ENCODE data around the gene BCL2. TPM values are rescaled to one million over a fixed set of nuclear protein-coding genes. Genes with fewer than 3 reads are reported as not detected.

The BCL2 gene
- total and polyA plus RNA-seq, 3 donors from 2014 or later = 6.3 to 20.8 (median 16.0) TPM

GRCh38 chr18:63120620-63121019, 198.9 kb downstream of the BCL2 start:
- Histone ChIP-seq H3K27me3 (no peaks in the 10 kb centered on the region), H3K4me3 (no peak overlapping the region), H3K9me3 (no peaks in the 10 kb centered on the region), H3K27ac (no peak overlapping the region), H3K36me3 (ENCODE audit: low read depth, missing control alignments) (no peaks in the 10 kb centered on the region), H3K4me1 (no peaks in the 10 kb centered on the region)
- intact Hi-C loops (cut with DNase I; ENCODE audit: low total_unique reads) = no loop called here
- WGBS, 2 donors = 63% methylated on average over 4 of the region's 4 CpGs
- no peak for DNase-seq
- TF ChIP-seq, protein P1, sequence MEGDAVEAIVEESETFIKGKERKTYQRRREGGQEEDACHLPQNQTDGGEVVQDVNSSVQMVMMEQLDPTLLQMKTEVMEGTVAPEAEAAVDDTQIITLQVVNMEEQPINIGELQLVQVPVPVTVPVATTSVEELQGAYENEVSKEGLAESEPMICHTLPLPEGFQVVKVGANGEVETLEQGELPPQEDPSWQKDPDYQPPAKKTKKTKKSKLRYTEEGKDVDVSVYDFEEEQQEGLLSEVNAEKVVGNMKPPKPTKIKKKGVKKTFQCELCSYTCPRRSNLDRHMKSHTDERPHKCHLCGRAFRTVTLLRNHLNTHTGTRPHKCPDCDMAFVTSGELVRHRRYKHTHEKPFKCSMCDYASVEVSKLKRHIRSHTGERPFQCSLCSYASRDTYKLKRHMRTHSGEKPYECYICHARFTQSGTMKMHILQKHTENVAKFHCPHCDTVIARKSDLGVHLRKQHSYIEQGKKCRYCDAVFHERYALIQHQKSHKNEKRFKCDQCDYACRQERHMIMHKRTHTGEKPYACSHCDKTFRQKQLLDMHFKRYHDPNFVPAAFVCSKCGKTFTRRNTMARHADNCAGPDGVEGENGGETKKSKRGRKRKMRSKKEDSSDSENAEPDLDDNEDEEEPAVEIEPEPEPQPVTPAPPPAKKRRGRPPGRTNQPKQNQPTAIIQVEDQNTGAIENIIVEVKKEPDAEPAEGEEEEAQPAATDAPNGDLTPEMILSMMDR (IDR thresholded peaks at IDR 0.05) = no peak
- TF ChIP-seq POLR2A (IDR thresholded peaks at IDR 0.05) = no peak

DNA sequence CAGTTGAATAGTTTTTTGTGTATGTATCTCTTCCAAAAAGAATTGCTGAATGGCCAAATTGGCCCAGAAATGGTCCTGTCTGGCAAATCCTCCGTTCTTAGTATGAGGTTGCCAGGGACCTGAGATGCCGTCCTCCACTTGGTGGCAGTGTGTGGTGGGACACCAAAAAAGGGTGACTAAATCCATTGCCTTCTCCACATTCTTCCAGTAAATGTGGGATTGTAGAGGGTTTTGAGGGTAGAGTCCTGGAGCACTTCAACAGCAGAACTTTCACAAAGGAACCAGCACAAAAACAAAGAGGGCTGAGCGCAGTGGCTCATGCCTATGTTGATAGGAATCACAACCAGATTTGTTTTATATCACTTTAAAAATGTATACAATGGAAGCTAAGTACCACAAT, 199.9 kb downstream of the BCL2 start:
- Histone ChIP-seq H3K9me3 (no peaks in the 10 kb centered on the region), H3K4me1 (no peaks in the 10 kb centered on the region), H3K36me3 (ENCODE audit: low read depth, missing control alignments) (no peaks in the 10 kb centered on the region), H3K27me3 (no peaks in the 10 kb centered on the region), H3K27ac (no peak overlapping the region), H3K4me3 (no peak overlapping the region)
- TF ChIP-seq, protein P1 (IDR thresholded peaks at IDR 0.05) = peak in 2 of 3 experiments; percentile 15 to 19
- TF ChIP-seq POLR2A (IDR thresholded peaks at IDR 0.05) = no peak
- peak; percentile 55 for DNase-seq
- intact Hi-C loops (cut with DNase I; ENCODE audit: low total_unique reads) = no loop called here
- WGBS, 2 donors = 61 to 80% methylated on average over 3 of the region's 3 CpGs

DNA sequence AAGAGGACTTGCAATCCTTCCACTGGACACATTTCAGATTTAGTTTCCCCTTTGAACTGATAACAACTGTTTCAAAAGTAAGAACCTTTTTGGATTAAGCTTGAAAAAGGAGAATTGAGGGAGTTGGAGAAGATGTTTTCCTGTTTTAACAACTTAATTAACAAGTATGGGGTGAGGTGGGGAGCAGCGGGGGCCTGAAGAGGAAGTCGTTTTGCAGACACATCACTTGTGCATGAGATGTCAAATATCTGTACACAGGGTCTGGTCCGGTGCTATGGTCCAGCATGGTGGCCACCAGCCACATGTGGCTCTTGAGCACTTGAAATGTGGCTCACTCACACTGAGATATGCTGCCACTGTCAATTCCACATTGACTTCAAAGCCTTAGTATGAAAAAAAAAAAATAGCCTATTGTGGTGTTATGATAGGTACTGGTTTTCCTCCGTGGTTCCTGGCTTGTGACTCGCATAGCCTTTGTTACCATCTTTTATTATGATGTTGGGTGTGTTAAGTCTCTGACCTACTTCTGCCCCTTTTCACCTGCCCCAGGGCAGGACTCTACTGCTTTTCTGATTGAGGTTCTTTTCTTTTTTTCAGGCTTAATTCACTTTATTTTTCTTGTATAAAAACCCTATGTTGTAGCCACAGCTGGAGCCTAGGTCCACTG, 205.5 kb downstream of the BCL2 start:
- no peaks in the 10 kb centered on the region for H3K36me3 ChIP-seq (ENCODE audit: low read depth, missing control alignments)
- WGBS, 2 donors = 91 to 94% methylated on average over 5 of the region's 5 CpGs
- H3K27ac ChIP-seq = no peak overlapping the region
- intact Hi-C loops (cut with DNase I; ENCODE audit: low total_unique reads) = no loop called here
- TF ChIP-seq, protein P1 (IDR thresholded peaks at IDR 0.05) = no peak
- TF ChIP-seq POLR2A (IDR thresholded peaks at IDR 0.05) = no peak
- H3K4me3 ChIP-seq = no peak overlapping the region
- no peaks in the 10 kb centered on the region for H3K27me3 ChIP-seq
- DNase-seq = no peak
- no peaks in the 10 kb centered on the region for H3K4me1 ChIP-seq
- H3K9me3 ChIP-seq = no peaks in the 10 kb centered on the region

GRCh38 chr18:63112706-63113105, 206.9 kb downstream of the BCL2 start:
- 82% methylated on average over 5 of the region's 5 CpGs for WGBS, 2 donors

More at GRCh38 chr18:63112706-63113105, 206.9 kb downstream of the BCL2 start:
- Histone ChIP-seq H3K4me1 (no peaks in the 10 kb centered on the region), H3K27ac (no peak overlapping the region), H3K36me3 (ENCODE audit: low read depth, missing control alignments) (no peaks in the 10 kb centered on the region), H3K27me3 (no peaks in the 10 kb centered on the region), H3K9me3 (no peaks in the 10 kb centered on the region), H3K4me3 (no peak overlapping the region)
- DNase-seq = no peak
- intact Hi-C loops (cut with DNase I; ENCODE audit: low total_unique reads) = no loop called here
- TF ChIP-seq POLR2A (IDR thresholded peaks at IDR 0.05) = no peak
- TF ChIP-seq, protein P1 (IDR thresholded peaks at IDR 0.05) = no peak
